ENCODE results near the gene UGGT1. TPM values are rescaled to one million over a fixed set of nuclear protein-coding genes. Genes with fewer than 3 reads are reported as not detected.

UGGT1 gene
- total RNA-seq, 1 experiment from 2014 or later = 74.1 TPM

- DNase-seq (ENCODE audit: low spot score) = no peak
- POLR2A ChIA-PET (ENCODE audit: low non-redundant PET) = no interaction called here
- Histone ChIP-seq H3K4me3 (ENCODE audit: low read depth, low read length, poor library complexity, severe bottlenecking) (no peak overlapping the region), H3K9me3 (ENCODE audit: low read depth, low read length, poor library complexity, severe bottlenecking) (no peaks in the 10 kb centered on the region), H3K36me3 (ENCODE audit: insufficient read depth, low read length, poor library complexity, severe bottlenecking) (peaks cover 4% of the 10 kb centered on the region), H3K4me1 (ENCODE audit: insufficient read depth, low read length, poor library complexity, severe bottlenecking) (no peaks in the 10 kb centered on the region), H3K27ac (ENCODE audit: low read depth, low read length, poor library complexity, severe bottlenecking) (no peak overlapping the region), H3K27me3 (replicated peaks; ENCODE audit: insufficient read depth, low read depth, low read length, poor library complexity) (no peaks in the 10 kb centered on the region)
- TF ChIP-seq CTCF (conservative IDR thresholded peaks at IDR 0.05; ENCODE audit: low read depth, low read length) (no peak), EZH2 (IDR thresholded peaks at IDR 0.05; ENCODE audit: borderline replicate concordance, low read depth, low read length, poor library complexity, severe bottlenecking) (no peak)
- no TSS peak for BruUV-seq (replicated peaks)
- CTCF ChIA-PET = no interaction called here
- intact Hi-C loops (cut with micrococcal nuclease; ENCODE audit: unreplicated experiment) = no loop called here
Observed at GRCh38 chr2:128197059-128197458, 106.1 kb downstream of the UGGT1 start.

- no peaks in the 10 kb centered on the region for H3K27me3 ChIP-seq (replicated peaks; ENCODE audit: insufficient read depth, low read depth, low read length, poor library complexity)
- ChIA-PET CTCF (no interaction called here), POLR2A (ENCODE audit: low non-redundant PET) (no interaction called here)
- no TSS peak for BruUV-seq (replicated peaks)
- H3K36me3 ChIP-seq (ENCODE audit: insufficient read depth, low read length, poor library complexity, severe bottlenecking) = no peaks in the 10 kb centered on the region
- no peaks in the 10 kb centered on the region for H3K4me1 ChIP-seq (ENCODE audit: insufficient read depth, low read length, poor library complexity, severe bottlenecking)
- no peak overlapping the region for H3K27ac ChIP-seq (ENCODE audit: low read depth, low read length, poor library complexity, severe bottlenecking)
- H3K4me3 ChIP-seq (ENCODE audit: low read depth, low read length, poor library complexity, severe bottlenecking) = no peak overlapping the region
- intact Hi-C loops (cut with micrococcal nuclease; ENCODE audit: unreplicated experiment) = no loop called here
- no peaks in the 10 kb centered on the region for H3K9me3 ChIP-seq (ENCODE audit: low read depth, low read length, poor library complexity, severe bottlenecking)
- DNase-seq (ENCODE audit: low spot score) = no peak
- TF ChIP-seq EZH2 (IDR thresholded peaks at IDR 0.05; ENCODE audit: borderline replicate concordance, low read depth, low read length, poor library complexity, severe bottlenecking) = no peak
- TF ChIP-seq CTCF (conservative IDR thresholded peaks at IDR 0.05; ENCODE audit: low read depth, low read length) = no peak
Observed at GRCh38 chr2:128198656-128199055, 107.7 kb downstream of the UGGT1 start.

- no peak for DNase-seq (ENCODE audit: low spot score)
- intact Hi-C loops (cut with micrococcal nuclease; ENCODE audit: unreplicated experiment) = no loop called here
- ChIA-PET POLR2A (ENCODE audit: low non-redundant PET) (no interaction called here), CTCF (no interaction called here)
- BruUV-seq (replicated peaks) = no TSS peak
- Histone ChIP-seq H3K4me3 (ENCODE audit: low read depth, low read length, poor library complexity, severe bottlenecking) (no peak overlapping the region), H3K27ac (ENCODE audit: low read depth, low read length, poor library complexity, severe bottlenecking) (no peak overlapping the region), H3K27me3 (replicated peaks; ENCODE audit: insufficient read depth, low read depth, low read length, poor library complexity) (no peaks in the 10 kb centered on the region), H3K9me3 (ENCODE audit: low read depth, low read length, poor library complexity, severe bottlenecking) (no peaks in the 10 kb centered on the region), H3K4me1 (ENCODE audit: insufficient read depth, low read length, poor library complexity, severe bottlenecking) (no peaks in the 10 kb centered on the region), H3K36me3 (ENCODE audit: insufficient read depth, low read length, poor library complexity, severe bottlenecking) (no peaks in the 10 kb centered on the region)
- TF ChIP-seq EZH2 (IDR thresholded peaks at IDR 0.05; ENCODE audit: borderline replicate concordance, low read depth, low read length, poor library complexity, severe bottlenecking) = no peak
Observed at GRCh38 chr2:128199141-128199540, 108.1 kb downstream of the UGGT1 start.

- CTCF ChIA-PET = no interaction called here
- H3K27ac ChIP-seq (ENCODE audit: low read depth, low read length, poor library complexity, severe bottlenecking) = no peak overlapping the region
Observed at GRCh38 chr2:128202791-128203190, 111.8 kb downstream of the UGGT1 start.

More at GRCh38 chr2:128202791-128203190, 111.8 kb downstream of the UGGT1 start:
- DNase-seq (ENCODE audit: low spot score) = no peak
- intact Hi-C loops (cut with micrococcal nuclease; ENCODE audit: unreplicated experiment) = no loop called here
- POLR2A ChIA-PET (ENCODE audit: low non-redundant PET) = no interaction called here
- H3K4me3 ChIP-seq (ENCODE audit: low read depth, low read length, poor library complexity, severe bottlenecking) = no peak overlapping the region
- H3K27me3 ChIP-seq (replicated peaks; ENCODE audit: insufficient read depth, low read depth, low read length, poor library complexity) = no peaks in the 10 kb centered on the region
- H3K9me3 ChIP-seq (ENCODE audit: low read depth, low read length, poor library complexity, severe bottlenecking) = peaks cover 3% of the 10 kb centered on the region
- no peaks in the 10 kb centered on the region for H3K36me3 ChIP-seq (ENCODE audit: insufficient read depth, low read length, poor library complexity, severe bottlenecking)
- BruUV-seq (replicated peaks) = no TSS peak
- no peaks in the 10 kb centered on the region for H3K4me1 ChIP-seq (ENCODE audit: insufficient read depth, low read length, poor library complexity, severe bottlenecking)
- no peak for TF ChIP-seq CTCF (conservative IDR thresholded peaks at IDR 0.05; ENCODE audit: low read depth, low read length)
- TF ChIP-seq EZH2 (IDR thresholded peaks at IDR 0.05; ENCODE audit: borderline replicate concordance, low read depth, low read length, poor library complexity, severe bottlenecking) = no peak
